ENCODE measurements around the gene LTA4H. TPM values are rescaled to one million over a fixed set of nuclear protein-coding genes. Genes with fewer than 3 reads are reported as not detected.

The LTA4H gene
- total RNA-seq, 1 experiment from 2014 or later = 118 TPM

- CTCF ChIA-PET = no interaction called here
- BruUV-seq (replicated peaks) = no TSS peak
These were observed 45.8 kb downstream of the LTA4H start for GRCh38 chr12:95989504-95990123.

GRCh38 chr12:95988506-95989275 lies 46.7 kb downstream of the LTA4H start:
- POLR2A ChIA-PET (ENCODE audit: unreplicated experiment) = no interaction called here
- H3K4me3 ChIP-seq = no peak overlapping the region
- H3K9me3 ChIP-seq (ENCODE audit: insufficient read depth, low read depth) = no peaks in the 10 kb centered on the region
- TF ChIP-seq CTCF (conservative IDR thresholded peaks at IDR 0.05) (no peak), EZH2 (IDR thresholded peaks at IDR 0.05; ENCODE audit: low read depth) (no peak)
- no peaks in the 10 kb centered on the region for H3K9me2 ChIP-seq (ENCODE audit: insufficient read depth)
- no peaks in the 10 kb centered on the region for H3K4me1 ChIP-seq (replicated peaks; ENCODE audit: insufficient read depth)
- intact Hi-C loops (cut with micrococcal nuclease; ENCODE audit: unreplicated experiment) = no loop called here
- H3K27me3 ChIP-seq (ENCODE audit: insufficient read depth, low read depth) = no peaks in the 10 kb centered on the region
- no TSS peak for BruUV-seq (replicated peaks)
- no peak overlapping the region for H3K27ac ChIP-seq
- H3K4me2 ChIP-seq = no peak overlapping the region
- H3K36me3 ChIP-seq (ENCODE audit: low read depth) = no peaks in the 10 kb centered on the region
- CTCF ChIA-PET = no interaction called here
- no peak overlapping the region for H2AFZ ChIP-seq
- H3K79me2 ChIP-seq (ENCODE audit: low read depth) = no peaks in the 10 kb centered on the region
- DNase-seq = no peak
- no peaks in the 10 kb centered on the region for H4K20me1 ChIP-seq (ENCODE audit: insufficient read depth)
- H3F3A ChIP-seq (ENCODE audit: insufficient read depth, low read depth) = no peaks in the 10 kb centered on the region

More at GRCh38 chr12:95989504-95990123, 45.8 kb downstream of the LTA4H start:
- no peak overlapping the region for H3K27ac ChIP-seq
- H2AFZ ChIP-seq = no peak overlapping the region
- no peaks in the 10 kb centered on the region for H3K4me1 ChIP-seq (replicated peaks; ENCODE audit: insufficient read depth)
- POLR2A ChIA-PET (ENCODE audit: unreplicated experiment) = interaction anchor here (0.6 kb wide), 1 partner anchor 729 kb away, joined by 3 read pairs; no protein-coding TSS in a partner anchor
- H4K20me1 ChIP-seq (ENCODE audit: insufficient read depth) = no peaks in the 10 kb centered on the region
- DNase-seq = no peak
- H3K4me2 ChIP-seq = no peak overlapping the region
- no peak for TF ChIP-seq EZH2 (IDR thresholded peaks at IDR 0.05; ENCODE audit: low read depth)
- TF ChIP-seq CTCF (conservative IDR thresholded peaks at IDR 0.05) = no peak
- H3K36me3 ChIP-seq (ENCODE audit: low read depth) = no peaks in the 10 kb centered on the region
- H3K9me3 ChIP-seq (ENCODE audit: insufficient read depth, low read depth) = no peaks in the 10 kb centered on the region
- H3K4me3 ChIP-seq = no peak overlapping the region
- H3F3A ChIP-seq (ENCODE audit: insufficient read depth, low read depth) = no peaks in the 10 kb centered on the region
- H3K9me2 ChIP-seq (ENCODE audit: insufficient read depth) = no peaks in the 10 kb centered on the region
- intact Hi-C loops (cut with micrococcal nuclease; ENCODE audit: unreplicated experiment) = no loop called here
- no peaks in the 10 kb centered on the region for H3K79me2 ChIP-seq (ENCODE audit: low read depth)
- no peaks in the 10 kb centered on the region for H3K27me3 ChIP-seq (ENCODE audit: insufficient read depth, low read depth)

GRCh38 chr12:95986635-95987570 lies 48.5 kb downstream of the LTA4H start:
- Histone ChIP-seq H3K27me3 (ENCODE audit: insufficient read depth, low read depth) (no peaks in the 10 kb centered on the region), H4K20me1 (ENCODE audit: insufficient read depth) (no peaks in the 10 kb centered on the region), H3K36me3 (ENCODE audit: low read depth) (no peaks in the 10 kb centered on the region), H3K9me2 (ENCODE audit: insufficient read depth) (no peaks in the 10 kb centered on the region), H3K4me1 (replicated peaks; ENCODE audit: insufficient read depth) (no peaks in the 10 kb centered on the region), H3K4me3 (no peak overlapping the region), H2AFZ (no peak overlapping the region), H3K4me2 (no peak overlapping the region), H3F3A (ENCODE audit: insufficient read depth, low read depth) (no peaks in the 10 kb centered on the region), H3K9me3 (ENCODE audit: insufficient read depth, low read depth) (no peaks in the 10 kb centered on the region), H3K79me2 (ENCODE audit: low read depth) (no peaks in the 10 kb centered on the region), H3K27ac (no peak overlapping the region)
- TF ChIP-seq EZH2 (IDR thresholded peaks at IDR 0.05; ENCODE audit: low read depth) (no peak), CTCF (conservative IDR thresholded peaks at IDR 0.05) (no peak)
- BruUV-seq (replicated peaks) = no TSS peak
- POLR2A ChIA-PET (ENCODE audit: unreplicated experiment) = no interaction called here
- intact Hi-C loops (cut with micrococcal nuclease; ENCODE audit: unreplicated experiment) = no loop called here
- DNase-seq = no peak
- CTCF ChIA-PET = no interaction called here

All from PC-9 (cell line).